NCI-H446 treated with DMSO at 0.1 percent for 48 hours (cell line): ENCODE data around the gene SLC30A5.

ENCODE experiments used
- DNase-seq: peaks from one replicate; lab custom pipeline; 2025; lab: John Stamatoyannopoulos, UW

Gene SLC30A5

DNA sequence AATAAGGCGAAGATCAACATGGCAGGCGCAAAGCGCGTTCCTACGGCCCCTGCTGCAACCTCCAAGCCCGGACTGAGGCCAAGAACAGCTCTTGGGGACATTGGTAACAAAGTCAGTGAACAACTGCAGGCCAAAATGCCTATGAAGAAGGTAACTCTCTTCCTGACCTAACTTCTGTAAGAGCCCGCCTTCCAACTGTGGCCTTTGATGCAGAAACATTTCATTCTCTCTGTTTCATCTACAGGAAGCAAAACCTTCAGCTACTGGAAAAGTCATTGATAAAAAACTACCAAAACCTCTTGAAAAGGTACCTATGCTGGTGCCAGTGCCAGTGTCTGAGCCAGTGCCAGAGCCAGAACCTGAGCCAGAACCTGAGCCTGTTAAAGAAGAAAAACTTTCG, 74.1 kb downstream of the SLC30A5 start:
- DNase-seq, result no peak

DNA sequence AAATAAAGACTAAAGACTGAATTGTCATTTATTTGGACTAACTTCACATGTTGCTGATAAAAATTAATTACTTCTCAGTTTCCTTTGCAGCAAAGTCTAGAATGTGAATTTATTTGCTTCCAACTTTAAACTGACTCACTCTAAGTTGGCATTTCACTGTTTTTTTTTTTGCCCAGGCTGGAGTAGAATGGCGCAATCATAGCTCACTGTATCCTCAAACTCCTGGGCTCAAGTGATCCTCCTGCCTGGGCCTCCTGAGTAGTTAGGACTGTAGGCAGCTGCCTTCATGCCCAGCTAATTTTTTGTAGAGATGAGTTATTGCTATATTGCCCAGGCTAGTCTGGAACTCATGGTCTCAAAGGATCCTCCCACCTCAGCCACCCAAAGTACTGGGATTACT, 76.7 kb downstream of the SLC30A5 start:
- no peak for DNase-seq

DNA sequence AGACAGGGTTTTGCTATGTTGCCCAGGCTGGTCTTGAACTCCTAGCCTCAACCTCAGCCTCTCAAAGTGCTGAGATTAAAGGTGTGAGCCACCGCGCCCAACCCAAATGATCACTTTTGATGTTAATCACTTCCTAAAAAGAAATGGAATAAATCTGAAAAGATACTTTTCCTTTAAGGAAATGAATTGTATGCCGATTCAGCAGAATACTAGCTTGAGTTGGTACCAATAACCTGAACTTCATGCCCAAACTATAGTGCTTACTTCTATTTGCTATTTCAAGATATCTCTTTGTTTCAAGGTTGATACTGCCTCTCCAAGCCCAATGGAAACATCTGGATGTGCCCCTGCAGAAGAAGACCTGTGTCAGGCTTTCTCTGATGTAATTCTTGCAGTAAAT, 77.2 kb downstream of the SLC30A5 start:
- no peak for DNase-seq
